Measurements from ENCODE around the gene IQGAP2.
A peak's percentile ranks its signal among the peaks of the same experiment; 100 is the strongest.

Gene IQGAP2

DNA sequence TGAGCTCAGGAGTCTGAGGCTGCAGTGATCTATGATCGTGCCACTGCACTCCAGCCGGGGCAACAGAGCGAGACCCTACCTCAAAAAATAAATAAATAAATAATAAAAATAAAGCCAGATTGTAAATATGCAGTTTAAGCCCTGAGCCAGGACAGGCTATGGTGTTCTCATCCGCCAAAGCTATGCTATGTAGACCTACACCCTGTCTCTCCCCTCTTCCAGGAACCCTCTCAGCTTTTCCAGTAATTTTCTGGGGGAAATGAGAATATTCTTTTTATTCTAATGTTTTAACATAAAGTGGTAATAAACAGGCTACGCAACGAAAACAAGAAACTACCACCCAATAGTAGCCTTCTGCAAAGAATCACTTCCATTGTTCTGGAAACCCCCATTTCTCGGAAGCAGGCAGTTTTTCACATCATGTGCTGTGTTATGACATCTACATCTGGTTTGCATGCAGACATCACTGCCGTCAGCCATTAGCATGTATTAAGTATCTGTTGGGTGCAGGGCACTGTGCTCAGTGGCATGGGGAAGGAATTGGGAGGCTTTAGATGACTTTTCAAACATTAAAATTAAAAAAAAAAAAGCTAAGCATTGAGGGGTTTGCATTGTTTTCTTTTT is 274.9 kb downstream of the IQGAP2 start:
- TF ChIP-seq TCF4 (CRISPR knock-in tag; IDR thresholded peaks at IDR 0.05; ENCODE audit: borderline replicate concordance): no peak
- TF ChIP-seq ZNF565 (CRISPR knock-in tag; conservative IDR thresholded peaks at IDR 0.05; ENCODE audit: low read depth): no peak
- TF ChIP-seq ESRRG (CRISPR knock-in tag; IDR thresholded peaks at IDR 0.05): no peak
- TF ChIP-seq ISL1 (CRISPR knock-in tag; IDR thresholded peaks at IDR 0.05): no peak
- no peak for TF ChIP-seq CREB5 (CRISPR knock-in tag; IDR thresholded peaks at IDR 0.05; ENCODE audit: low read depth)
- TF ChIP-seq ZFP30 (CRISPR knock-in tag; IDR thresholded peaks at IDR 0.05): no peak
- TF ChIP-seq ARNTL (CRISPR knock-in tag; IDR thresholded peaks at IDR 0.05; ENCODE audit: borderline replicate concordance, low read depth): no peak
- TF ChIP-seq GLIS3 (CRISPR knock-in tag; IDR thresholded peaks at IDR 0.05): no peak
- TF ChIP-seq, protein P1, sequence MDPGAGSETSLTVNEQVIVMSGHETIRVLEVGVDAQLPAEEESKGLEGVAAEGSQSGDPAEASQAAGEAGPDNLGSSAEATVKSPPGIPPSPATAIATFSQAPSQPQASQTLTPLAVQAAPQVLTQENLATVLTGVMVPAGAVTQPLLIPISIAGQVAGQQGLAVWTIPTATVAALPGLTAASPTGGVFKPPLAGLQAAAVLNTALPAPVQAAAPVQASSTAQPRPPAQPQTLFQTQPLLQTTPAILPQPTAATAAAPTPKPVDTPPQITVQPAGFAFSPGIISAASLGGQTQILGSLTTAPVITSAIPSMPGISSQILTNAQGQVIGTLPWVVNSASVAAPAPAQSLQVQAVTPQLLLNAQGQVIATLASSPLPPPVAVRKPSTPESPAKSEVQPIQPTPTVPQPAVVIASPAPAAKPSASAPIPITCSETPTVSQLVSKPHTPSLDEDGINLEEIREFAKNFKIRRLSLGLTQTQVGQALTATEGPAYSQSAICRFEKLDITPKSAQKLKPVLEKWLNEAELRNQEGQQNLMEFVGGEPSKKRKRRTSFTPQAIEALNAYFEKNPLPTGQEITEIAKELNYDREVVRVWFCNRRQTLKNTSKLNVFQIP (CRISPR knock-in tag; IDR thresholded peaks at IDR 0.05; ENCODE audit: borderline replicate concordance, low read depth): no peak
- no peak for TF ChIP-seq CSDC2 (CRISPR knock-in tag; IDR thresholded peaks at IDR 0.05)
- TF ChIP-seq ZNF8 (CRISPR knock-in tag; IDR thresholded peaks at IDR 0.05): no peak
- TF ChIP-seq PPARA (CRISPR knock-in tag; IDR thresholded peaks at IDR 0.05; ENCODE audit: borderline replicate concordance): no peak
- no peak for TF ChIP-seq ZC3H10 (CRISPR knock-in tag; IDR thresholded peaks at IDR 0.05)
- TF ChIP-seq CSRNP3 (CRISPR knock-in tag; IDR thresholded peaks at IDR 0.05): no peak
- no peak for TF ChIP-seq ZFP3 (CRISPR knock-in tag; IDR thresholded peaks at IDR 0.05)
- no peak for TF ChIP-seq TOX (CRISPR knock-in tag; IDR thresholded peaks at IDR 0.05; ENCODE audit: borderline replicate concordance)
- no peak for TF ChIP-seq PATZ1 (CRISPR knock-in tag; IDR thresholded peaks at IDR 0.05; ENCODE audit: borderline replicate concordance)
- no peak for TF ChIP-seq ZNF70 (CRISPR knock-in tag; IDR thresholded peaks at IDR 0.05)
- no peak for TF ChIP-seq TSHZ2 (CRISPR knock-in tag; IDR thresholded peaks at IDR 0.05)
- ATAC-seq: no peak

DNA sequence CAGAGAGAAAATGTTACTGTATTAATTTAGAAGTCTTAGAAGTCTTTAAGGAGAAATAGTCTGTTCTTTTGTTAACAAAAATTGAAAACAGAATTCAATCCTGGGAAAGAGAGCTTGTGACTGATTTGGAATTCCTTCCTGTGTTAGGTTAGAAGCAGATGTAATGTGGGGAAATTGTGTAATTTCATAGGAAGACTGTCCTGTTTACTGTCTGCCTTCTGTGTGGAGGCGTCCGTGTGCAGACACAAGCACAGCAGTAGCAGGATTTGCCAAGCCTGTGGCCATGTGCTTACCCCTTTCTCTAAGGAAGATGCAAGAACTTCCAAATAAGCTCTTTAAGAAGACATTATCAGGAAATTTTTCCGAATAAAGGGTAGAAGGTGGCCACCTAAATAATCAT is 276.1 kb downstream of the IQGAP2 start:
- ATAC-seq: peak; percentile 73
- TF ChIP-seq, protein P1 (CRISPR knock-in tag; IDR thresholded peaks at IDR 0.05; ENCODE audit: borderline replicate concordance, low read depth): no peak
- TF ChIP-seq OSR1 (CRISPR knock-in tag; IDR thresholded peaks at IDR 0.05) (no peak), SNAI2 (CRISPR knock-in tag; IDR thresholded peaks at IDR 0.05) (no peak), ZNF70 (CRISPR knock-in tag; IDR thresholded peaks at IDR 0.05) (no peak), ZC3H10 (CRISPR knock-in tag; IDR thresholded peaks at IDR 0.05) (no peak), PATZ1 (CRISPR knock-in tag; IDR thresholded peaks at IDR 0.05; ENCODE audit: borderline replicate concordance) (no peak), CREB5 (CRISPR knock-in tag; IDR thresholded peaks at IDR 0.05; ENCODE audit: low read depth) (no peak), TOX (CRISPR knock-in tag; IDR thresholded peaks at IDR 0.05; ENCODE audit: borderline replicate concordance) (no peak), ZNF565 (CRISPR knock-in tag; conservative IDR thresholded peaks at IDR 0.05; ENCODE audit: low read depth) (no peak), TSHZ2 (CRISPR knock-in tag; IDR thresholded peaks at IDR 0.05) (no peak), ARNTL (CRISPR knock-in tag; IDR thresholded peaks at IDR 0.05; ENCODE audit: borderline replicate concordance, low read depth) (no peak), ZFP3 (CRISPR knock-in tag; IDR thresholded peaks at IDR 0.05) (no peak)

Measured in SK-N-SH treated with all-trans-retinoic acid at 6 μM for 48 hours (cell line).